Measurements from ENCODE around the gene PKP2. TPM values are rescaled to one million over a fixed set of nuclear protein-coding genes. Genes with fewer than 3 reads are reported as not detected.
A peak's percentile ranks its signal among the peaks of the same experiment; 100 is the strongest.

The PKP2 gene
- total RNA-seq, 2 donors from 2014 or later = 28.0 to 35.2 TPM

DNA sequence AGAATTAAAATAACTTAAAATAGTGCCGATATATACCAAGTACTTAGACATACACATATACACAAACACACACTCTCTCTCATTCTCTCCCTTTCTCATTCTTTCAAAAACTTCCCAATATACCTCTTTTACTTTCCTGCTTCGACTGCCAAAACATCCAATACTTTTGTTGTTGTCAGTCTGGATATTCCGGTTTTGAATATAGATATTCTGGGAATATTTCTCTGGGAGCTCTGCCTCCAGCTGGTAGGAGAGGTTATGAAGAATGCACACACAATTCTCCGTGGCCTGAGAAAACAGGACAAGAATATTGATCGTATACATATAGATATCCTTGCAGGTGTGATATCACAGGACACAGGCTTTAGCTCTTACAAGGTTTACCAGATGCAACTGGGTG, 74.2 kb downstream of the PKP2 start:
- Histone ChIP-seq H3K27me3 (replicated peaks; ENCODE audit: insufficient read depth) (no peaks in the 10 kb centered on the region), H3K4me3 (no peak overlapping the region), H3K4me1 (replicated peaks) (no peaks in the 10 kb centered on the region), H3K9me3 (no peaks in the 10 kb centered on the region), H3K27ac (no peak overlapping the region), H3K36me3 (no peaks in the 10 kb centered on the region)
- no peak for DNase-seq (ENCODE audit: low spot score)
- intact Hi-C loops (cut with DNase I) = no loop called here
- TF ChIP-seq POLR2AphosphoS5 (IDR thresholded peaks at IDR 0.05) = peak; percentile 8
- TF ChIP-seq POLR2A (IDR thresholded peaks at IDR 0.05) = no peak
- 63% methylated on average over 5 of the region's 5 CpGs for WGBS

- H3K27ac ChIP-seq = no peak overlapping the region
- intact Hi-C loops (cut with DNase I) = no loop called here
- no peak for DNase-seq (ENCODE audit: low spot score)
- 59% methylated on average over 2 of the region's 2 CpGs for WGBS
- no peak overlapping the region for H3K4me3 ChIP-seq
- no peaks in the 10 kb centered on the region for H3K36me3 ChIP-seq
- no peaks in the 10 kb centered on the region for H3K4me1 ChIP-seq (replicated peaks)
- no peaks in the 10 kb centered on the region for H3K9me3 ChIP-seq
- TF ChIP-seq CTCF (IDR thresholded peaks at IDR 0.05) (no peak), POLR2AphosphoS5 (IDR thresholded peaks at IDR 0.05) (no peak), POLR2A (IDR thresholded peaks at IDR 0.05) (no peak)
- H3K27me3 ChIP-seq (replicated peaks; ENCODE audit: insufficient read depth) = no peaks in the 10 kb centered on the region
Measured at GRCh38 chr12:32821710-32822109, 74.9 kb downstream of the PKP2 start.

GRCh38 chr12:32821293-32821692, 75.3 kb downstream of the PKP2 start:
- H3K36me3 ChIP-seq = no peaks in the 10 kb centered on the region
- 81% methylated on average over 8 of the region's 8 CpGs for WGBS
- DNase-seq (ENCODE audit: low spot score) = no peak
- H3K27me3 ChIP-seq (replicated peaks; ENCODE audit: insufficient read depth) = no peaks in the 10 kb centered on the region
- no peak overlapping the region for H3K27ac ChIP-seq
- no peak overlapping the region for H3K4me3 ChIP-seq
- intact Hi-C loops (cut with DNase I) = no loop called here
- H3K9me3 ChIP-seq = no peaks in the 10 kb centered on the region
- TF ChIP-seq POLR2A (IDR thresholded peaks at IDR 0.05) (no peak), POLR2AphosphoS5 (IDR thresholded peaks at IDR 0.05) (no peak), CTCF (IDR thresholded peaks at IDR 0.05) (no peak)
- H3K4me1 ChIP-seq (replicated peaks) = no peaks in the 10 kb centered on the region

DNA sequence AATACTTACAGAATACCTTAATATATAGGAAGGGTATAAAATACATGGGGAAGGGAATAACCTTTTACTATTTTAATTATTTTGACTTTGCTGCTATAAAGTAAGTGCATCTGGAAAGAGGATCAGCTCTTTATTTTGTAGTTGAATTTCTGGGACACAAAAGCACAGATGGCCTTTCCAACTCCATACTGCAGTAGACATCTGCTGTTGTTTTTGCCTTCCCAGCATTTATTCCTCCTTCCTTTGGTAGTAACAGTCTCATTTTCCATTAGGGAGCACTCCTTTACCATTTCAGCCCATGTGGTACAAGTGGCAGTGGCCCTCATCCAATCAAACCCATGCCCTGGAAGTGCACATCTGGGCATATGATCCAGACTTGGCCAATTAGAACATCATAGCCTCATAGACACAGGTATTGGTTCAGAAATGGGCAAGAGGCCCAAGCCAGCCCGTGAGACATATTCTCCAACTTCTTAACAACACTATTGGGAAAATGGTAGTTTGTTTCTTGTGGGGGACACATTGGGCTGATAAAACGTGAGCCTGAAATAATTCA, 76.1 kb downstream of the PKP2 start:
- Histone ChIP-seq H3K4me3 (no peak overlapping the region), H3K27ac (no peak overlapping the region), H3K4me1 (replicated peaks) (no peaks in the 10 kb centered on the region), H3K36me3 (no peaks in the 10 kb centered on the region), H3K27me3 (replicated peaks; ENCODE audit: insufficient read depth) (no peaks in the 10 kb centered on the region), H3K9me3 (no peaks in the 10 kb centered on the region)
- no peak for DNase-seq (ENCODE audit: low spot score)
- no peak for TF ChIP-seq CTCF (IDR thresholded peaks at IDR 0.05)
- TF ChIP-seq POLR2AphosphoS5 (IDR thresholded peaks at IDR 0.05) = no peak
- TF ChIP-seq POLR2A (IDR thresholded peaks at IDR 0.05) = no peak
- 90% methylated on average over 2 of the region's 2 CpGs for WGBS
- intact Hi-C loops (cut with DNase I) = no loop called here

DNA sequence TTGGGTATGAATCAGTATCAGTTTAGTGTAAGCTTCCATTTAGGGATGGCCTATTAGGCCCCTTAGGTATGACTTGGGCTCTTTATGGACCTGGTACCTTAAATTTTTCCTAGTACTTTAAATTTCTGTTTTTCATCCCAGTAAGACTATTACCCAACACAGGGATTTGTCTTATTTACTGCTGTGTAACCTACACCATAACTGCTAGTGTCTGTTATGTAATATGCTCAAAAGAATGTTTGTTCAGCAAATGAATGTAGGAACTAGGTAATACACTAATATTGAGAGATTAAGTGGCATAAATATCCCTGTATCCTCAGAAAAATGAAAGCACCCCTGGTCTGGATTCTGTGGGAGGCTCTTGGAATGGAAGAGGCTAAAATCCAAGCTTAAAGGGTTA, 77.2 kb downstream of the PKP2 start:
- H3K27me3 ChIP-seq (replicated peaks; ENCODE audit: insufficient read depth) = no peaks in the 10 kb centered on the region
- TF ChIP-seq POLR2A (IDR thresholded peaks at IDR 0.05) = no peak
- TF ChIP-seq CTCF (IDR thresholded peaks at IDR 0.05) = no peak
- TF ChIP-seq POLR2AphosphoS5 (IDR thresholded peaks at IDR 0.05) = no peak
- H3K27ac ChIP-seq = no peak overlapping the region
- no peaks in the 10 kb centered on the region for H3K9me3 ChIP-seq
- H3K4me3 ChIP-seq = no peak overlapping the region
- no peaks in the 10 kb centered on the region for H3K36me3 ChIP-seq
- no peaks in the 10 kb centered on the region for H3K4me1 ChIP-seq (replicated peaks)
- intact Hi-C loops (cut with DNase I) = no loop called here
- DNase-seq (ENCODE audit: low spot score) = no peak

Data from prostate gland (tissue), 2 donors.